A549 treated with RU486 at 1 μM for 4 hours (cell line): Measurements from ENCODE around the gene RPS2. TPM values are rescaled to one million over a fixed set of nuclear protein-coding genes. Genes with fewer than 3 reads are reported as not detected.

Experiments used
- total RNA-seq: library from RNA; stranded (reverse); fragments of 200-300 nt; extraction: Qiagen RNA extraction; gene quantifications from 5 replicates; pipeline ENCODE4 v1.2.3, GENCODE V29; 2022; ENCODE audit warnings: low read depth

Gene RPS2
- total RNA-seq = 3,640 to 5,391 TPM (median 5,287 TPM) in 5 replicates

GRCh38 chr16:1964506-1965395 is at the start of gene RPS2:
TSS of gene RPS2 (minus strand) at chr16:1964826. CDS start at chr16:1964625, 201 bp downstream.

GRCh38 chr16:2009791-2010510 is 45.3 kb upstream of the RPS2 start, which contains the start of gene ZNF598:
TSS of gene ZNF598 (minus strand) at chr16:2009821.

DNA sequence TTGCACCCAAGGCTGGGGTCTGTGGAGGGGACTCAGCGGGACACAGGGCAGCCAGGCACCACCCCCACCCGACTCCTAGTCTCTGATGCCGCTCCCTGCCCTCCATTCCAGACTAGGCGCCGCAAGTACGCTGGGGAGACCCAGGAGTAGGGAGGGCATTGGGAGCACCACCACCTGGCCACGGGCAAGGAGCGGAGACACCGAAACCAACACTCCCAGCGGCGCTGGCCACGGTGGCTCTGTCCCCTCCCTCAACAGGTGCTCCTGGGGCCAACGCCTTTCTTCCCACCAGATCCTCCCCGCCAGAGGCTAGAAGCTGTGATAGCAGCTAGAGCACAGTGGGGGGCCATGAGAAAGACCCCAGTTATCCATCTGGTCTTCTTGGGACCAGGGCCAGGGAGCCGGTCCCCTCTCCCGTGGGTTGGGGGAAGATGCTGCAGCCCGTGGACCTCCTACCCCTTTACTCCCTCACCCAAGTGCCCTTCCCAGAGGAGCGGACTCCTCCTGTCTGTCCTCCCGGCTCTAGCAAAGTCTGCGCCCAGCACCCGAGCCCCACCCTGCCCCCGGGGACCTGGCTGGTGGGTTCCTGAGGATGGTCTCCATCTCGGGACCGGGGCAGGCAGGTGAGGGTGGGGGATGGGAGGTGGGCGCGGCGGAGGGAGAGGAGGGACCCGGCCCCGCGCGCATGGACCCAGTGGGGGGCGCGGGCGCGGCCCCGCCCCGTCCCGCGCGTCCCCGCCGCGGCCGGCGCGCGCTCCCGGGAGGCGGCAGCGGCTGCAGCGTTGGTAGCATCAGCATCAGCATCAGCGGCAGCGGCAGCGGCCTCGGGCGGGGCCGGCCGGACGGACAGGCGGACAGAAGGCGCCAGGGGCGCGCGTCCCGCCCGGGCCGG is 24.8 kb upstream of the RPS2 start, which contains the start of gene SYNGR3:
Gene SYNGR3 (plus strand): TSS at position 762 of the 892 bp plus-strand sequence. CDS start 133 bp downstream, outside the sequence.

DNA sequence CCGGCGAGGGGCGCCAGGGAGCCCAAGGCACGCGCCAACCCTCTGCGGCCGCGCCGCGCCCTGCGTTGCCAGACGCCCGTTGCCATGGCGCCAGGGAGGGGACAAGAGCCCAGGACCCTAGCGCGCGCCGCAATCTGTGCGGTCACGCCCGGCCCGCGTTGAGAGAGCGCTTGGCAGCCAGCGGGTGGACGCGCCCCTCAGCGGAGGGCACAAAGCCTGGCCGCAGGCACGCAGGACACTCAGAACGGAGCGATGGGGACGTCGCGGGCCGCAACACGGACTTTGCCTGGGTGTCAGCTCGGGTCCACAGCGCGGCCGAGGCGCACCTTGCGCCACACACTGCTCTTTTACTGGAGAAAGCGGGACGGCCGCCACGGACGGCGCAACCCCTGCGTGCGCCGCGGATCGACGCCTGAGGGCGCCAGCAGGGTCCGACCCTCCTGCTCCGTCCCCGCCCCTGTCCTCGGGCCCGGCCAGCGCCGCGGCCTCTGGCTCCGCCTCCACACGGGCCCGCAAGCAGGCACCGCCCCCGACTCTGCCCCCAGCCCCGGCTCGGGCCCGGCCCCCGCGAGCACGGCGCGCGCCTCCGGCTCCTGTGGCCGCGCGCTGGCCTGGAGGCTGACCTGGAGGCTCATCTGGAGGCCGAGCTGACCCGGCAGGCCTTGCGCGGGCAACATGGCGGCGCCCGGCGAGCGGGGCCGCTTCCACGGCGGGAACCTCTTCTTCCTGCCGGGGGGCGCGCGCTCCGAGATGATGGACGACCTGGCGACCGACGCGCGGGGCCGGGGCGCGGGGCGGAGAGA is 19.1 kb upstream of the RPS2 start, which contains the start of gene GFER:
Gene GFER (plus strand): TSS at position 650 of the 803 bp plus-strand sequence. CDS start 26 bp downstream, at position 676.

GRCh38 chr16:1981398-1981836 is 16.8 kb upstream of the RPS2 start, which contains the start of gene NOXO1:
TSS of gene NOXO1 (minus strand) at chr16:1981469. CDS start at chr16:1981179, 290 bp downstream.

DNA sequence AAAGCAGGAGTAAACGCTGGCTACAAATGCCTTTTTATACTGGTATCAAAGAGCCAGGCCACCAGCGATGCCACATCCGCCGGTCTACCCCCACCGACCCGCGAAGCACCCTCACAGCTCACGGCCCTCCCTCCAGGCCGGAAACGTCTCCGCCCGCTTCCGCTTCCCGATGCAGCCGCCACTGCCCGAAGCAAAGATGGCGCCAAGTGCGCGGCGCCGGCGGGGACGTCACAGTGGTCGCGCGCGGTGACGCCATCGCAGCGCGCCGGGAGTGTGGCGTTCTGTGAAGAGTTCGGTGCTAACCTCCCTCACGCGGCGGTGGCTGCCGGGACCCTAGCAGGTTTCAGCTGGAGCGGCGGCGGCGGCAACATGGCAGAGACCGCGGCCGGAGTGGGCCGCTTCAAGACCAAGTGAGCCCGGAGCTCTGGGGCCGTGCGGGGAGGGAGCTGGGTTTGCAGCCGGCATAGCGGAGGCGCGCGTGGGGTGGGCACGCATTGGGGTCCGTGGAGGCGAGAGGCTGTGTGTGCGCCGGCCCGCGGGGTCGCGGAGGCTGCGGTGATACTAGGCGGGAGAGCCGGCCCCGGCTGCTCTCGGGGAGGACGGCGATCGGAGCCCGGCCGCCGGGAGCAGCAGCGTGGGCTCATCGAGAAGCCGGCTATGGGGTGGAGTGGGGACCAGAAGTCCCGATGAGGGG is 7.3 kb upstream of the RPS2 start, which contains the start of gene TBL3:
Gene TBL3 (plus strand): TSS at position 258 of the 694 bp plus-strand sequence. CDS start 112 bp downstream, at position 370.

GRCh38 chr16:1966460-1966859 is 1.8 kb upstream of the RPS2 start, which contains the start of gene RNF151:
TSS of gene RNF151 (plus strand) at chr16:1966856. CDS start at chr16:1966882, 26 bp downstream.

DNA sequence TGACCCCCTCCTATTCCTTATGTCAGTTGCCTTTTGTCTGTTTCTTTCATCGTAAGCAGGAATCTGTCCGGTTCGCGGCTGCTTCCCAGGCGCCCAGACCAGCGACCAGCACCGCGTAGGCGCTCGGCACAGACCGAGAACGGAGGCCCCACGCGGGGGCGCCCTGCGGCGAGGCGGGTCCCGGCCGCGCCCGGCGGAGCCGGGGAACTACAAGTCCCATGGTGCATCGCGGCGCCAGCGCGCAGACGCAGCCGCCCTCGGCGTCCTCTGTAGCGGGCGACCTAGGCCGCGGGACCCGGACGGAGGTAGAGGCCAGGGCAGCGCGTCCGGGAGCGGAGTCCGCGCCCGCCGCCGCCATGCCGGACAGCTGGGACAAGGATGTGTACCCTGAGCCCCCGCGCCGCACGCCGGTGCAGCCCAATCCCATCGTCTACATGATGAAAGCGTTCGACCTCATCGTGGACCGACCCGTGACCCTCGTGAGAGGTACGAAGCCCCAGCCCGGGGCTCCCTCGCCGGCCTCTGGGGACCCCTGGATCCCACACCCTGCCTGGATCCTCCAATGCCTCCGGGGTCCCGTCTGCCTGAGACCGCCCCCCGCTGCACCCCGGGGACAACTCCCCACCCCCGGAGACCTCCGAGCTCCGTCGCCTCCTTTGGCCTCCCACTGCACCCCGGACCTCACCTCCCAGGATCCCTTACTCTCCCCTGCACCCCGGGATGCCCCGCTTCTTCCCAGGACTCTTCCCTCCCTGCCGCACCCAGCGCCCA is 5.2 kb downstream of the RPS2 start, which contains the start of gene NDUFB10:
Gene NDUFB10 (plus strand): TSS at position 270 of the 771 bp plus-strand sequence. CDS start 87 bp downstream, at position 357.

DNA sequence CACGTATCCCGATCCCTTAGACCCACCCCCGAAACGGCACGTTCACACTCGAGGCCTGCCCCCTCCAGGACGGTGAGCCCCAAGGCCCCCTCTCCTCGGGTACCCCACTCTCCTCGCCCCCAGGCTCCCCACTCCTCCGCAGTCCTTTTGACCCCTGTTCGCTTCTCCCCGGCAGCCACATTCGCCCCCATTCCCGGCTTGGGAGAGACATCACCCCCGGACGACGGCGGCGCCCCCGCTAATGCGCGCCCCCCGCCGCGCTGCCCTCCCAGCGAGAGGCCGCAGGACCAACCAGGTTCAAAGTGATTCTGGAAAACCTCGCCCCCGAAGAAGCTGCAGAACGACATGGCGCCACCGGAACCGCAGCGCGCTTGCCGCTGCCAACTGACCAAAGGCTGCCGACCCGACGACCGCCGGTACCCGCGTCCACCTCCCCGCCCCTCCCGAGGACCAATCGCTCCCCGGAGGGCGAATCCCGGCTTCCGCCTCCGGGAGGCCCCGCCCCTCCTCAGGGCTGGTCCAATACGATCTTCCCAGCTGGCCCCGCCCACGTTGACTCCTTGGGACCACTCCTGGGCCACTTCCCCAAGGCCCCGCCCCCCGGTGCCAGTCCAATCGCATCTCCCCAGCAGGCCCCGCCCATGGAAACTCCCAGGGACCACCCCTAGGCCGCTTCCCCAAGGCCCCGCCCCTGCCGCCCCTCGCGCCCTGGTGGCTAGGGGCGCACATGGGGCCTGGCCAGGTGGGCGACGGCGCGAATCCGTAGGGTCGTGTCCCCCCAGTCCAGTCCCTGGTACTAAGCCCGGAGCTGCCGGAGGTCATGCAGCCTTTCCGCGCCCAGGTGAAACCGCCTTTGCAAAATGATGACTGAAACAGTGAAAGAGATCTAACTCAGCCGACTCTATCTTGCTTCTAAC is 21.6 kb downstream of the RPS2 start, which contains the start of gene MSRB1:
Gene MSRB1 (minus strand): TSS at position 390 of the 917 bp plus-strand sequence. CDS start 43 bp downstream, at position 347.

GRCh38 chr16:1918351-1919326 is 46.0 kb downstream of the RPS2 start, which contains the start of gene HS3ST6:
TSS of gene HS3ST6 (minus strand) at chr16:1918415. CDS start at chr16:1918323, 92 bp downstream.

Other genes starting within 250 kb of the RPS2 start
- 30.6 to 59.4 TPM (median 55.1 TPM) in 5 replicates for gene NME3, start 193.3 kb downstream of the RPS2 start, total RNA-seq
- 5.0 to 10.8 TPM (median 9.1 TPM) in 5 replicates for gene EME2, start 192.0 kb downstream of the RPS2 start, total RNA-seq
- gene MRPS34, start 191.7 kb downstream of the RPS2 start, total RNA-seq = 170 to 265 TPM (median 253 TPM) in 5 replicates
- gene SPSB3, start 182.3 kb downstream of the RPS2 start, total RNA-seq = 13.2 to 26.3 TPM (median 22.3 TPM) in 5 replicates
- 57.3 to 88.6 TPM (median 81.3 TPM) in 5 replicates for gene NUBP2, start 181.9 kb downstream of the RPS2 start, total RNA-seq
- gene IGFALS, start 171.1 kb downstream of the RPS2 start, total RNA-seq = 0.05 TPM in 1 of 5 replicates, not detected in the others
- gene HAGH, start 138.0 kb downstream of the RPS2 start, total RNA-seq = 58.5 to 71.3 TPM (median 68.8 TPM) in 5 replicates
- gene FAHD1, start 137.6 kb downstream of the RPS2 start, total RNA-seq = 45.6 to 53.0 TPM (median 47.7 TPM) in 5 replicates
- gene MEIOB, start 92.7 kb downstream of the RPS2 start, total RNA-seq = 1.4 to 3.0 TPM (median 2.0 TPM) in 5 replicates
- gene HS3ST6, start 46.4 kb downstream of the RPS2 start, total RNA-seq = 1.8 to 4.2 TPM (median 3.1 TPM) in 5 replicates
- 22.1 to 31.7 TPM (median 31.4 TPM) in 5 replicates for gene MSRB1, start 21.6 kb downstream of the RPS2 start, total RNA-seq
- gene RPL3L, start 10.1 kb downstream of the RPS2 start, total RNA-seq = 0.03 to 0.37 TPM in 2 of 5 replicates, not detected in the others
- gene NDUFB10, start 5.3 kb downstream of the RPS2 start, total RNA-seq = 244 to 325 TPM (median 265 TPM) in 5 replicates
- gene RNF151, start 2.0 kb upstream of the RPS2 start, total RNA-seq = not detected in 5 replicates
- gene TBL3, start 7.2 kb upstream of the RPS2 start, total RNA-seq = 29.2 to 42.3 TPM (median 37.3 TPM) in 5 replicates
- gene NOXO1, start 16.6 kb upstream of the RPS2 start, total RNA-seq = 0.16 to 0.44 TPM (median 0.28 TPM) in 4 of 5 replicates, not detected in the other
- gene GFER, start 19.4 kb upstream of the RPS2 start, total RNA-seq = 24.7 to 44.2 TPM (median 41.3 TPM) in 5 replicates
- gene SYNGR3, start 25.1 kb upstream of the RPS2 start, total RNA-seq = 4.4 to 9.7 TPM (median 6.7 TPM) in 5 replicates
- gene ZNF598, start 45.0 kb upstream of the RPS2 start, total RNA-seq = 43.5 to 62.6 TPM (median 56.0 TPM) in 5 replicates
- gene NPW, start 55.0 kb upstream of the RPS2 start, total RNA-seq = 0.92 to 2.0 TPM (median 1.0 TPM) in 4 of 5 replicates, not detected in the other
- 34.8 to 57.8 TPM (median 54.9 TPM) in 5 replicates for gene NHERF2, start 62.1 kb upstream of the RPS2 start, total RNA-seq
- gene NTHL1, start 83.0 kb upstream of the RPS2 start, total RNA-seq = 30.8 to 47.1 TPM (median 43.6 TPM) in 5 replicates
- 27.9 to 39.7 TPM (median 36.6 TPM) in 5 replicates for gene TSC2, start 83.2 kb upstream of the RPS2 start, total RNA-seq
- gene PKD1, start 171.1 kb upstream of the RPS2 start, total RNA-seq = 37.4 to 56.1 TPM (median 48.8 TPM) in 5 replicates
- 2.7 to 5.0 TPM (median 4.0 TPM) in 5 replicates for gene RAB26, start 183.8 kb upstream of the RPS2 start, total RNA-seq
- 39.8 to 58.6 TPM (median 51.7 TPM) in 5 replicates for gene TRAF7, start 191.0 kb upstream of the RPS2 start, total RNA-seq
- 0.26 to 0.95 TPM (median 0.49 TPM) in 5 replicates for gene CASKIN1, start 231.8 kb upstream of the RPS2 start, total RNA-seq
- gene MLST8, start 240.6 kb upstream of the RPS2 start, total RNA-seq = 35.7 to 53.7 TPM (median 52.7 TPM) in 5 replicates
- 2.9 to 6.6 TPM (median 4.6 TPM) in 5 replicates for gene BRICD5, start 246.0 kb upstream of the RPS2 start, total RNA-seq